HepG2 (cell line): Measurements from ENCODE around the gene DNAJC7. TPM values are rescaled to one million over a fixed set of nuclear protein-coding genes. Genes with fewer than 3 reads are reported as not detected.
A peak's percentile ranks its signal among the peaks of the same experiment; 100 is the strongest.

ENCODE experiments used
- FOXA1 ChIP-seq, 2 experiments: fragments of 450-650 bp in 1 of 2; sonication (generic) in 1 of 2; formaldehyde crosslinking in 1 of 2; IDR thresholded peaks; 2 replicates each; pipeline versions ENCODE4 v1.4.0 to v1.6.1; 2016 to 2020; ENCODE audit warnings: missing genetic modification reagents in 1 of 2
- GABPB1 ChIP-seq: IDR thresholded peaks from 2 replicates; pipeline ENCODE4 v1.6.1; 2016; ENCODE audit warnings: mild to moderate bottlenecking, missing genetic modification reagents, moderate library complexity, missing compliant biosample characterization
- GATAD2A ChIP-seq: IDR thresholded peaks from 2 replicates; pipeline ENCODE4 v1.6.1; 2016
- MTF2 ChIP-seq: sonication (generic); formaldehyde crosslinking; IDR thresholded peaks from 2 replicates; pipeline ENCODE4 v1.5.0; 2020; ENCODE audit warnings: missing genetic modification reagents, borderline replicate concordance
- NR2F6 ChIP-seq, 2 experiments: IDR thresholded peaks; 2 replicates each; pipeline ENCODE4 v1.6.1; 2016; ENCODE audit warnings: antibody characterized with exemption in 1 of 2, mild to moderate bottlenecking in 1 of 2
- PAX8 ChIP-seq: sonication (generic); formaldehyde crosslinking; IDR thresholded peaks from 2 replicates; pipeline ENCODE4 v1.8.0; 2022; ENCODE audit warnings: mild to moderate bottlenecking, missing genetic modification reagents, borderline replicate concordance
- PHF21A ChIP-seq: sonication (generic); formaldehyde crosslinking; IDR thresholded peaks from 2 replicates; pipeline ENCODE4 v1.5.0; 2020; ENCODE audit warnings: mild to moderate bottlenecking, missing genetic modification reagents
- PHF8 ChIP-seq: sonication (generic); formaldehyde crosslinking; IDR thresholded peaks from 2 replicates; pipeline ENCODE4 v1.5.0; 2020; ENCODE audit warnings: missing genetic modification reagents
- PITX1 ChIP-seq: sonication (generic); formaldehyde crosslinking; IDR thresholded peaks from 2 replicates; pipeline ENCODE4 v1.5.1; 2020; ENCODE audit warnings: mild to moderate bottlenecking, missing genetic modification reagents
- ZBTB7A ChIP-seq: sonication (generic); formaldehyde crosslinking; IDR thresholded peaks from 2 replicates; pipeline ENCODE4 v1.8.0; 2022; ENCODE audit warnings: mild to moderate bottlenecking, missing genetic modification reagents
- ZFP36L1 ChIP-seq: sonication (generic); formaldehyde crosslinking; IDR thresholded peaks from 2 replicates; pipeline ENCODE4 v1.8.0; 2022; ENCODE audit warnings: mild to moderate bottlenecking, missing genetic modification reagents, moderate library complexity
- ZNF280D ChIP-seq: sonication (generic); formaldehyde crosslinking; IDR thresholded peaks from 2 replicates; pipeline ENCODE4 v1.5.1; 2020; ENCODE audit warnings: mild to moderate bottlenecking, missing genetic modification reagents
- polyA plus RNA-seq, 8 experiments: library from polyadenylated mRNA; depleted of rRNA in 3 of 8; stranded (reverse) in 7 of 8; unstranded in 1 of 8; fragments of >200 nt; fragmentation: Illumina TruSeq in 4 of 8; extraction: Trizol in 4 of 8; gene quantifications; 2 replicates each; pipeline versions ENCODE4 v1.2.1 to v1.2.3, GENCODE V29; 2011 to 2016; ENCODE audit warnings: low read depth in 4 of 8, missing spikeins in 1 of 8, mixed read lengths in 1 of 8; ENCODE audit not compliant: insufficient read depth in 1 of 8
- total RNA-seq, 5 experiments: library from RNA; depleted of rRNA; stranded (reverse); fragments of >200 nt; fragmentation: Illumina TruSeq; extraction: Trizol; gene quantifications; 2 replicates each; pipeline ENCODE4 v1.2.3, GENCODE V29; 2016; ENCODE audit warnings: low read depth in 1 of 5
- TF ChIP-seq, protein P1 (sequence below): sonication (generic); formaldehyde crosslinking; IDR thresholded peaks from 2 replicates; pipeline ENCODE4 v1.4.0; 2020; ENCODE audit warnings: missing genetic modification reagents
- TF ChIP-seq, protein P2 (sequence below): sonication (generic); formaldehyde crosslinking; IDR thresholded peaks from 2 replicates; pipeline ENCODE4 v1.8.1; 2023; ENCODE audit warnings: mild to moderate bottlenecking, missing genetic modification reagents
- TF ChIP-seq, protein P3 (sequence below): IDR thresholded peaks from 2 replicates; pipeline ENCODE4 v1.6.1; 2016; ENCODE audit warnings: mild to moderate bottlenecking
- TF ChIP-seq, protein P4 (sequence below): sonication (generic); formaldehyde crosslinking; IDR thresholded peaks from 2 replicates; pipeline ENCODE4 v1.9.0; 2022; ENCODE audit warnings: missing genetic modification reagents, mild to moderate bottlenecking, borderline replicate concordance

DNAJC7 gene
- total and polyA plus RNA-seq, 2 of the 13 experiments (the other 11 are each of a cell fraction or from before 2014, with no cell fraction given) = 47.7 to 132 TPM

GRCh38 chr17:41959336-41960095 is 57.7 kb downstream of the DNAJC7 start (continued):
- TF ChIP-seq, protein P1, sequence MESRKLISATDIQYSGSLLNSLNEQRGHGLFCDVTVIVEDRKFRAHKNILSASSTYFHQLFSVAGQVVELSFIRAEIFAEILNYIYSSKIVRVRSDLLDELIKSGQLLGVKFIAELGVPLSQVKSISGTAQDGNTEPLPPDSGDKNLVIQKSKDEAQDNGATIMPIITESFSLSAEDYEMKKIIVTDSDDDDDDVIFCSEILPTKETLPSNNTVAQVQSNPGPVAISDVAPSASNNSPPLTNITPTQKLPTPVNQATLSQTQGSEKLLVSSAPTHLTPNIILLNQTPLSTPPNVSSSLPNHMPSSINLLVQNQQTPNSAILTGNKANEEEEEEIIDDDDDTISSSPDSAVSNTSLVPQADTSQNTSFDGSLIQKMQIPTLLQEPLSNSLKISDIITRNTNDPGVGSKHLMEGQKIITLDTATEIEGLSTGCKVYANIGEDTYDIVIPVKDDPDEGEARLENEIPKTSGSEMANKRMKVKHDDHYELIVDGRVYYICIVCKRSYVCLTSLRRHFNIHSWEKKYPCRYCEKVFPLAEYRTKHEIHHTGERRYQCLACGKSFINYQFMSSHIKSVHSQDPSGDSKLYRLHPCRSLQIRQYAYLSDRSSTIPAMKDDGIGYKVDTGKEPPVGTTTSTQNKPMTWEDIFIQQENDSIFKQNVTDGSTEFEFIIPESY (CRISPR knock-in tag) = 0 out of 2 replicates have a peak, but pooled peaks have one; percentile 20
- peak; percentile 54; the same call in 1 of the 2 replicates for TF ChIP-seq PHF21A
- no peak for TF ChIP-seq FOXA1 (IDR thresholded peaks at IDR 0.05)
- 0 out of 2 replicates have a peak, but pooled peaks have one; percentile 9 for TF ChIP-seq FOXA1 (CRISPR knock-in tag; IDR thresholded peaks at IDR 0.05)
- peak; percentile 63; the same call in 1 of the 2 replicates for TF ChIP-seq ZFP36L1 (CRISPR knock-in tag)
- peak; percentile 25; the same call in 1 of the 2 replicates for TF ChIP-seq ZBTB7A (CRISPR knock-in tag)
- TF ChIP-seq, protein P2, sequence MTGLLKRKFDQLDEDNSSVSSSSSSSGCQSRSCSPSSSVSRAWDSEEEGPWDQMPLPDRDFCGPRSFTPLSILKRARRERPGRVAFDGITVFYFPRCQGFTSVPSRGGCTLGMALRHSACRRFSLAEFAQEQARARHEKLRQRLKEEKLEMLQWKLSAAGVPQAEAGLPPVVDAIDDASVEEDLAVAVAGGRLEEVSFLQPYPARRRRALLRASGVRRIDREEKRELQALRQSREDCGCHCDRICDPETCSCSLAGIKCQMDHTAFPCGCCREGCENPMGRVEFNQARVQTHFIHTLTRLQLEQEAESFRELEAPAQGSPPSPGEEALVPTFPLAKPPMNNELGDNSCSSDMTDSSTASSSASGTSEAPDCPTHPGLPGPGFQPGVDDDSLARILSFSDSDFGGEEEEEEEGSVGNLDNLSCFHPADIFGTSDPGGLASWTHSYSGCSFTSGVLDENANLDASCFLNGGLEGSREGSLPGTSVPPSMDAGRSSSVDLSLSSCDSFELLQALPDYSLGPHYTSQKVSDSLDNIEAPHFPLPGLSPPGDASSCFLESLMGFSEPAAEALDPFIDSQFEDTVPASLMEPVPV (CRISPR knock-in tag) = peak; percentile 61
- TF ChIP-seq, protein P3, sequence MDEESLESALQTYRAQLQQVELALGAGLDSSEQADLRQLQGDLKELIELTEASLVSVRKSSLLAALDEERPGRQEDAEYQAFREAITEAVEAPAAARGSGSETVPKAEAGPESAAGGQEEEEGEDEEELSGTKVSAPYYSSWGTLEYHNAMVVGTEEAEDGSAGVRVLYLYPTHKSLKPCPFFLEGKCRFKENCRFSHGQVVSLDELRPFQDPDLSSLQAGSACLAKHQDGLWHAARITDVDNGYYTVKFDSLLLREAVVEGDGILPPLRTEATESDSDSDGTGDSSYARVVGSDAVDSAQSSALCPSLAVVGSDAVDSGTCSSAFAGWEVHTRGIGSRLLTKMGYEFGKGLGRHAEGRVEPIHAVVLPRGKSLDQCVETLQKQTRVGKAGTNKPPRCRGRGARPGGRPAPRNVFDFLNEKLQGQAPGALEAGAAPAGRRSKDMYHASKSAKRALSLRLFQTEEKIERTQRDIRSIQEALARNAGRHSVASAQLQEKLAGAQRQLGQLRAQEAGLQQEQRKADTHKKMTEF (CRISPR knock-in tag) = peak; percentile 55; the same call in 1 of the 2 replicates
- TF ChIP-seq ZNF280D = peak; percentile 64; the same call in 1 of the 2 replicates
- peak; percentile 21 for TF ChIP-seq PITX1 (CRISPR knock-in tag)
- TF ChIP-seq MTF2 (CRISPR knock-in tag) = 0 out of 2 replicates have a peak, but pooled peaks have one; percentile 18
- TF ChIP-seq NR2F6 (IDR thresholded peaks at IDR 0.05) = no peak
- TF ChIP-seq NR2F6 (CRISPR knock-in tag; IDR thresholded peaks at IDR 0.05) = peak; percentile 47; the same call in 1 of the 2 replicates
- peak; percentile 39; the same call in 1 of the 2 replicates for TF ChIP-seq GABPB1
- TF ChIP-seq PAX8 (CRISPR knock-in tag) = no peak
- TF ChIP-seq PHF8 (CRISPR knock-in tag) = peak; percentile 54; the same call in 1 of the 2 replicates
- peak; percentile 49 for TF ChIP-seq GATAD2A (CRISPR knock-in tag)
- TF ChIP-seq, protein P4, sequence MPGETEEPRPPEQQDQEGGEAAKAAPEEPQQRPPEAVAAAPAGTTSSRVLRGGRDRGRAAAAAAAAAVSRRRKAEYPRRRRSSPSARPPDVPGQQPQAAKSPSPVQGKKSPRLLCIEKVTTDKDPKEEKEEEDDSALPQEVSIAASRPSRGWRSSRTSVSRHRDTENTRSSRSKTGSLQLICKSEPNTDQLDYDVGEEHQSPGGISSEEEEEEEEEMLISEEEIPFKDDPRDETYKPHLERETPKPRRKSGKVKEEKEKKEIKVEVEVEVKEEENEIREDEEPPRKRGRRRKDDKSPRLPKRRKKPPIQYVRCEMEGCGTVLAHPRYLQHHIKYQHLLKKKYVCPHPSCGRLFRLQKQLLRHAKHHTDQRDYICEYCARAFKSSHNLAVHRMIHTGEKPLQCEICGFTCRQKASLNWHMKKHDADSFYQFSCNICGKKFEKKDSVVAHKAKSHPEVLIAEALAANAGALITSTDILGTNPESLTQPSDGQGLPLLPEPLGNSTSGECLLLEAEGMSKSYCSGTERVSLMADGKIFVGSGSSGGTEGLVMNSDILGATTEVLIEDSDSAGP (CRISPR knock-in tag) = peak; percentile 87
